OCI-LY7 (cell line): ENCODE data around the gene EXOC6B. TPM values are rescaled to one million over a fixed set of nuclear protein-coding genes. Genes with fewer than 3 reads are reported as not detected.

Experiments used
- BruUV-seq: library from RNA; stranded (reverse); fragments of 400-500 nt; replicated peaks from 2 replicates; lab custom pipeline; 2021; lab: Mats Ljungman, UMichigan
- CTCF ChIA-PET: fragments of 300-600 bp; sonication (Branson Sonifier 250); formaldehyde crosslinking; loops from one replicate; lab custom pipeline; 2022; ENCODE audit warnings: antibody characterized with exemption; ENCODE audit not compliant: unreplicated experiment; lab: Charles Lee
- POLR2A ChIA-PET: fragments of 300-600 bp; sonication (Branson Sonifier 250); formaldehyde crosslinking; loops from one replicate; lab custom pipeline; 2022; ENCODE audit warnings: antibody characterized with exemption; lab: Charles Lee
- DNase-seq: peaks from one replicate; pipeline ENCODE4 v3.0.0-alpha.2; 2015; ENCODE audit warnings: low spot score
- H2AFZ ChIP-seq: fragments of 200-600 bp; sonication (generic), shearing (Covaris generic); 2 replicates; pipeline ENCODE4 v1.6.1; 2014; ENCODE audit warnings: mild to moderate bottlenecking, antibody characterized with exemption, low read length, moderate library complexity
- H3K27ac ChIP-seq: fragments of 200-600 bp; sonication (generic); 2 replicates; pipeline ENCODE4 v1.5.1; 2014; ENCODE audit warnings: mixed run types, low read depth, mild to moderate bottlenecking, moderate library complexity, low read length, inconsistent platforms; ENCODE audit not compliant: poor library complexity, severe bottlenecking
- H3K36me3 ChIP-seq: fragments of 200-600 bp; sonication (generic); 2 replicates; pipeline ENCODE4 v1.6.1; 2014; ENCODE audit warnings: mild to moderate bottlenecking, antibody characterized with exemption, low read length, moderate library complexity, mixed read lengths; ENCODE audit not compliant: insufficient read depth
- H3K4me1 ChIP-seq: fragments of 200-600 bp; sonication (generic); 2 replicates; pipeline ENCODE4 v1.5.1; 2014; ENCODE audit warnings: mild to moderate bottlenecking, low read length; ENCODE audit not compliant: insufficient read depth, poor library complexity, severe bottlenecking
- H3K4me2 ChIP-seq: fragments of 200-600 bp; sonication (generic); 2 replicates; pipeline ENCODE4 v1.6.1; 2014; ENCODE audit warnings: mild to moderate bottlenecking, low read length
- H3K4me3 ChIP-seq: fragments of 200-600 bp; sonication (generic); 2 replicates; pipeline ENCODE4 v1.5.1; 2014; ENCODE audit warnings: mild to moderate bottlenecking, low read depth, low read length; ENCODE audit not compliant: poor library complexity, severe bottlenecking
- H3K79me2 ChIP-seq: fragments of 200-600 bp; sonication (generic); 2 replicates; pipeline ENCODE4 v1.6.1; 2016; ENCODE audit warnings: low read depth, mild to moderate bottlenecking, low read length, moderate library complexity, mixed read lengths; ENCODE audit not compliant: insufficient read depth
- H3K9me2 ChIP-seq: fragments of 200-600 bp; sonication (generic); 2 replicates; pipeline ENCODE4 v1.6.1; 2016; ENCODE audit warnings: mild to moderate bottlenecking, low read length, mixed read lengths; ENCODE audit not compliant: insufficient read depth
- H3K9me3 ChIP-seq: fragments of 200-600 bp; sonication (generic); 2 replicates; pipeline ENCODE4 v1.6.1; 2014; ENCODE audit warnings: mild to moderate bottlenecking, mixed run types, low read length, mixed read lengths
- H4K20me1 ChIP-seq: fragments of 200-600 bp; sonication (generic); 2 replicates; pipeline ENCODE4 v1.6.1; 2014; ENCODE audit warnings: mild to moderate bottlenecking, antibody characterized with exemption, low read length, moderate library complexity, mixed read lengths; ENCODE audit not compliant: insufficient read depth
- CTCF ChIP-seq: fragments of 200-600 bp; sonication (generic); conservative IDR thresholded peaks from 2 replicates; pipeline ENCODE4 v1.5.1; 2014; ENCODE audit warnings: mild to moderate bottlenecking, antibody characterized with exemption, low read length, moderate library complexity, mixed read lengths
- EZH2phosphoT487 ChIP-seq: fragments of 200-600 bp; sonication (generic); IDR thresholded peaks from 2 replicates; pipeline ENCODE4 v1.6.1; 2018; ENCODE audit warnings: low read depth, borderline replicate concordance, mild to moderate bottlenecking, mixed run types, antibody characterized with exemption, low read length, moderate library complexity, mixed read lengths
- intact Hi-C: fragments of 100-400 bp; cut with micrococcal nuclease; formaldehyde crosslinking; loops from one replicate; pipeline ENCODE4 v1.10.0; 2022; ENCODE audit not compliant: unreplicated experiment
- total RNA-seq, 2 experiments: library from RNA; depleted of rRNA in 1 of 2; stranded (reverse); fragments of >200 nt in 1 of 2; shearing (Covaris generic) in 1 of 2; gene quantifications; 2 replicates each; pipeline ENCODE4 v1.2.3, GENCODE V29; 2014 to 2022

EXOC6B gene
- total RNA-seq, 2 experiments from 2014 or later: 5.1 TPM; not detected in 1

GRCh38 chr2:72515696-72516095 is 310.1 kb downstream of the EXOC6B start:
- intact Hi-C loops: no loop called here

GRCh38 chr2:72513011-72513410 is 312.8 kb downstream of the EXOC6B start:
- no TSS peak for BruUV-seq
- Histone ChIP-seq H3K9me2 (no peaks in the 10 kb centered on the region), H3K4me3 (no peak overlapping the region), H3K4me2 (no peak overlapping the region), H4K20me1 (no peaks in the 10 kb centered on the region), H3K4me1 (no peaks in the 10 kb centered on the region), H3K36me3 (no peaks in the 10 kb centered on the region), H3K79me2 (no peaks in the 10 kb centered on the region), H2AFZ (no peak overlapping the region), H3K27ac (no peak overlapping the region), H3K9me3 (no peaks in the 10 kb centered on the region)
- CTCF ChIA-PET: no interaction called here
- POLR2A ChIA-PET: interaction anchor here (0.6 to 0.7 kb wide), 2 partner anchors 175 to 320 kb away, joined by 3 read pairs; no protein-coding TSS in a partner anchor
- DNase-seq: no peak
- TF ChIP-seq CTCF (no peak), EZH2phosphoT487 (no peak)
- intact Hi-C loops: no loop called here

More at GRCh38 chr2:72515696-72516095, 310.1 kb downstream of the EXOC6B start:
- no peak for DNase-seq
- H2AFZ ChIP-seq: no peak overlapping the region
- no TSS peak for BruUV-seq
- H3K79me2 ChIP-seq: no peaks in the 10 kb centered on the region
- H3K9me2 ChIP-seq: no peaks in the 10 kb centered on the region
- no peaks in the 10 kb centered on the region for H3K4me1 ChIP-seq
- no peak overlapping the region for H3K4me2 ChIP-seq
- no peaks in the 10 kb centered on the region for H4K20me1 ChIP-seq
- ChIA-PET POLR2A (no interaction called here), CTCF (no interaction called here)
- TF ChIP-seq CTCF (no peak), EZH2phosphoT487 (no peak)
- no peak overlapping the region for H3K27ac ChIP-seq
- H3K4me3 ChIP-seq: no peak overlapping the region
- H3K36me3 ChIP-seq: no peaks in the 10 kb centered on the region
- H3K9me3 ChIP-seq: no peaks in the 10 kb centered on the region

GRCh38 chr2:72512376-72512775 is 313.5 kb downstream of the EXOC6B start:
- Histone ChIP-seq H3K27ac (no peak overlapping the region), H3K79me2 (no peaks in the 10 kb centered on the region), H3K9me3 (no peaks in the 10 kb centered on the region), H3K4me1 (no peaks in the 10 kb centered on the region), H3K4me3 (no peak overlapping the region), H3K9me2 (no peaks in the 10 kb centered on the region), H3K36me3 (no peaks in the 10 kb centered on the region), H4K20me1 (no peaks in the 10 kb centered on the region), H3K4me2 (no peak overlapping the region), H2AFZ (no peak overlapping the region)
- ChIA-PET CTCF (no interaction called here), POLR2A (interaction anchor here (0.6 to 0.7 kb wide), 2 partner anchors 174 to 320 kb away, joined by 3 read pairs; no protein-coding TSS in a partner anchor)
- no peak for TF ChIP-seq EZH2phosphoT487
- TF ChIP-seq CTCF: no peak
- no peak for DNase-seq
- BruUV-seq: no TSS peak
- intact Hi-C loops: no loop called here
